Liver (tissue), 3 donors: Measurements from ENCODE around the gene CD1E.

ENCODE experiments used
- GABPA ChIP-seq, 2 donors: IDR thresholded peaks in 1 of 2; conservative IDR thresholded peaks in 1 of 2; 2 replicates each; pipeline ENCODE4 v1.6.1; 2016; ENCODE audit warnings: antibody characterized with exemption in 2 of 2, mild to moderate bottlenecking in 1 of 2, moderate library complexity in 1 of 2
- SP1 ChIP-seq: IDR thresholded peaks from 2 replicates; pipeline ENCODE4 v1.6.1; 2018; ENCODE audit warnings: antibody characterized with exemption, mild to moderate bottlenecking
- TF ChIP-seq, protein P1 (sequence below): fragments of 150-350 bp; IDR thresholded peaks from 2 replicates; pipeline ENCODE4 v1.5.1; 2017; ENCODE audit warnings: improper control_type of control experiment, low read depth, low read length; ENCODE audit not compliant: missing input control
- TF ChIP-seq, protein P2 (sequence below): IDR thresholded peaks from 2 replicates; pipeline ENCODE4 v1.6.1; 2016; ENCODE audit warnings: antibody characterized with exemption, mild to moderate bottlenecking
- donor health status: healthy.
- donor health status: healthy.

DNA sequence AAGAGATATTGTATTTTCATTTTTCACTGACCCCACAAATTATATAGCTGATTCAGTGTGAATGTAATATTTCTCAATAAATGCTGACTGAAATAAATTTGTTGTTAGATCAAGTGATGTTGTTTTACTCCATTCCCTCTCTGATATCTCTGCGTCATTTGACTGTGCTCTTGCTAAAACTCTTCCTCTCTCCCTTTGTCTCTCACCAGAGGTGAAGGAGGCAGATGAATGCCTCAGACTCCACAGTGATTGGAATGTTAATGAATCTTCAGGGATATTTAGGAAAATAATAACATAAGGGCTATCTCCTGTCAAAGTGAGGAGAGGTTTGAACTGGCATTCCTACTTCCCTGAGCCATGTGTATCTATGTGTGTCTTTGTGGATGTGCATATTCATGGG, 3.7 kb downstream of the CD1E start:
- TF ChIP-seq, protein P1, sequence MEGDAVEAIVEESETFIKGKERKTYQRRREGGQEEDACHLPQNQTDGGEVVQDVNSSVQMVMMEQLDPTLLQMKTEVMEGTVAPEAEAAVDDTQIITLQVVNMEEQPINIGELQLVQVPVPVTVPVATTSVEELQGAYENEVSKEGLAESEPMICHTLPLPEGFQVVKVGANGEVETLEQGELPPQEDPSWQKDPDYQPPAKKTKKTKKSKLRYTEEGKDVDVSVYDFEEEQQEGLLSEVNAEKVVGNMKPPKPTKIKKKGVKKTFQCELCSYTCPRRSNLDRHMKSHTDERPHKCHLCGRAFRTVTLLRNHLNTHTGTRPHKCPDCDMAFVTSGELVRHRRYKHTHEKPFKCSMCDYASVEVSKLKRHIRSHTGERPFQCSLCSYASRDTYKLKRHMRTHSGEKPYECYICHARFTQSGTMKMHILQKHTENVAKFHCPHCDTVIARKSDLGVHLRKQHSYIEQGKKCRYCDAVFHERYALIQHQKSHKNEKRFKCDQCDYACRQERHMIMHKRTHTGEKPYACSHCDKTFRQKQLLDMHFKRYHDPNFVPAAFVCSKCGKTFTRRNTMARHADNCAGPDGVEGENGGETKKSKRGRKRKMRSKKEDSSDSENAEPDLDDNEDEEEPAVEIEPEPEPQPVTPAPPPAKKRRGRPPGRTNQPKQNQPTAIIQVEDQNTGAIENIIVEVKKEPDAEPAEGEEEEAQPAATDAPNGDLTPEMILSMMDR: no peak
- TF ChIP-seq, protein P2, sequence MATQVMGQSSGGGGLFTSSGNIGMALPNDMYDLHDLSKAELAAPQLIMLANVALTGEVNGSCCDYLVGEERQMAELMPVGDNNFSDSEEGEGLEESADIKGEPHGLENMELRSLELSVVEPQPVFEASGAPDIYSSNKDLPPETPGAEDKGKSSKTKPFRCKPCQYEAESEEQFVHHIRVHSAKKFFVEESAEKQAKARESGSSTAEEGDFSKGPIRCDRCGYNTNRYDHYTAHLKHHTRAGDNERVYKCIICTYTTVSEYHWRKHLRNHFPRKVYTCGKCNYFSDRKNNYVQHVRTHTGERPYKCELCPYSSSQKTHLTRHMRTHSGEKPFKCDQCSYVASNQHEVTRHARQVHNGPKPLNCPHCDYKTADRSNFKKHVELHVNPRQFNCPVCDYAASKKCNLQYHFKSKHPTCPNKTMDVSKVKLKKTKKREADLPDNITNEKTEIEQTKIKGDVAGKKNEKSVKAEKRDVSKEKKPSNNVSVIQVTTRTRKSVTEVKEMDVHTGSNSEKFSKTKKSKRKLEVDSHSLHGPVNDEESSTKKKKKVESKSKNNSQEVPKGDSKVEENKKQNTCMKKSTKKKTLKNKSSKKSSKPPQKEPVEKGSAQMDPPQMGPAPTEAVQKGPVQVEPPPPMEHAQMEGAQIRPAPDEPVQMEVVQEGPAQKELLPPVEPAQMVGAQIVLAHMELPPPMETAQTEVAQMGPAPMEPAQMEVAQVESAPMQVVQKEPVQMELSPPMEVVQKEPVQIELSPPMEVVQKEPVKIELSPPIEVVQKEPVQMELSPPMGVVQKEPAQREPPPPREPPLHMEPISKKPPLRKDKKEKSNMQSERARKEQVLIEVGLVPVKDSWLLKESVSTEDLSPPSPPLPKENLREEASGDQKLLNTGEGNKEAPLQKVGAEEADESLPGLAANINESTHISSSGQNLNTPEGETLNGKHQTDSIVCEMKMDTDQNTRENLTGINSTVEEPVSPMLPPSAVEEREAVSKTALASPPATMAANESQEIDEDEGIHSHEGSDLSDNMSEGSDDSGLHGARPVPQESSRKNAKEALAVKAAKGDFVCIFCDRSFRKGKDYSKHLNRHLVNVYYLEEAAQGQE: no peak
- TF ChIP-seq GABPA (IDR thresholded peaks at IDR 0.05 in 1 of 2, conservative IDR thresholded peaks at IDR 0.05 in 1 of 2) (no peak), SP1 (no peak)
